ENCODE data around the gene PTPRA.

PTPRA gene

GRCh38 chr20:3080939-3081388 is 207.7 kb downstream of the PTPRA start:
- H3K9ac ChIP-seq (ENCODE audit: low read depth, low read length): no peak overlapping the region
- 0 out of 2 replicates have a peak, but pooled peaks cover 5% of the 10 kb centered on the region for H3K4me1 ChIP-seq (ENCODE audit: control insufficient read depth, insufficient read depth, low read length)
- peaks cover 51% of the 10 kb centered on the region for H3K27me3 ChIP-seq (ENCODE audit: control insufficient read depth, insufficient read depth, low read length)
- no peaks in the 10 kb centered on the region for H3K36me3 ChIP-seq (ENCODE audit: control insufficient read depth, insufficient read depth, low read length)
- H3K9me3 ChIP-seq (ENCODE audit: control insufficient read depth, insufficient read depth, low read length): no peaks in the 10 kb centered on the region
- H3K27ac ChIP-seq (ENCODE audit: low read depth, low read length): no peak overlapping the region
- H3K4me3 ChIP-seq (ENCODE audit: low read depth, low read length): no peak overlapping the region

- peaks cover 51% of the 10 kb centered on the region for H3K27me3 ChIP-seq (ENCODE audit: control insufficient read depth, insufficient read depth, low read length)
- H3K4me1 ChIP-seq (ENCODE audit: control insufficient read depth, insufficient read depth, low read length): 0 out of 2 replicates have a peak, but pooled peaks cover 5% of the 10 kb centered on the region
- no peak overlapping the region for H3K4me3 ChIP-seq (ENCODE audit: low read depth, low read length)
Observed at GRCh38 chr20:3081641-3082040, 208.4 kb downstream of the PTPRA start.

GRCh38 chr20:3082306-3082951 is 209.1 kb downstream of the PTPRA start:
- H3K4me1 ChIP-seq (ENCODE audit: control insufficient read depth, insufficient read depth, low read length): 0 out of 2 replicates have a peak, but pooled peaks cover 5% of the 10 kb centered on the region
- peak overlapping the region; percentile 53; the same call in 1 of the 2 replicates for H3K4me3 ChIP-seq (ENCODE audit: low read depth, low read length)
- no peaks in the 10 kb centered on the region for H3K9me3 ChIP-seq (ENCODE audit: control insufficient read depth, insufficient read depth, low read length)
- H3K9ac ChIP-seq (ENCODE audit: low read depth, low read length): no peak overlapping the region
- H3K27me3 ChIP-seq (ENCODE audit: control insufficient read depth, insufficient read depth, low read length): peaks cover 51% of the 10 kb centered on the region
- H3K36me3 ChIP-seq (ENCODE audit: control insufficient read depth, insufficient read depth, low read length): no peaks in the 10 kb centered on the region
- no peak overlapping the region for H3K27ac ChIP-seq (ENCODE audit: low read depth, low read length)

More at GRCh38 chr20:3081641-3082040, 208.4 kb downstream of the PTPRA start:
- H3K9me3 ChIP-seq (ENCODE audit: control insufficient read depth, insufficient read depth, low read length): no peaks in the 10 kb centered on the region
- H3K27ac ChIP-seq (ENCODE audit: low read depth, low read length): no peak overlapping the region
- no peaks in the 10 kb centered on the region for H3K36me3 ChIP-seq (ENCODE audit: control insufficient read depth, insufficient read depth, low read length)
- no peak overlapping the region for H3K9ac ChIP-seq (ENCODE audit: low read depth, low read length)

- Histone ChIP-seq H3K4me1 (ENCODE audit: control insufficient read depth, insufficient read depth, low read length) (0 out of 2 replicates have a peak, but pooled peaks cover 5% of the 10 kb centered on the region), H3K9ac (ENCODE audit: low read depth, low read length) (no peak overlapping the region), H3K4me3 (ENCODE audit: low read depth, low read length) (peak overlapping the region; percentile 55), H3K27me3 (ENCODE audit: control insufficient read depth, insufficient read depth, low read length) (peaks cover 51% of the 10 kb centered on the region), H3K27ac (ENCODE audit: low read depth, low read length) (no peak overlapping the region), H3K36me3 (ENCODE audit: control insufficient read depth, insufficient read depth, low read length) (no peaks in the 10 kb centered on the region), H3K9me3 (ENCODE audit: control insufficient read depth, insufficient read depth, low read length) (no peaks in the 10 kb centered on the region)
Observed at GRCh38 chr20:3082955-3083952, 210.0 kb downstream of the PTPRA start.

GRCh38 chr20:3084283-3084985 is 211.2 kb downstream of the PTPRA start, which contains the start of gene AVP:
Gene AVP, minus strand, starts transcription at chr20:3084724. Its CDS starts 50 bp downstream, at chr20:3084674.
- H3K4me3 ChIP-seq (ENCODE audit: low read depth, low read length): peak within 1 kb of the TSS; percentile 55; the same call in 1 of the 2 replicates
- H3K27ac ChIP-seq (ENCODE audit: low read depth, low read length): no peak within 1 kb of the TSS
- no peaks in the 10 kb centered on the region for H3K36me3 ChIP-seq (ENCODE audit: control insufficient read depth, insufficient read depth, low read length)
- H3K9ac ChIP-seq (ENCODE audit: low read depth, low read length): no peak within 1 kb of the TSS
- peaks cover 51% of the 10 kb centered on the region for H3K27me3 ChIP-seq (ENCODE audit: control insufficient read depth, insufficient read depth, low read length)
- H3K9me3 ChIP-seq (ENCODE audit: control insufficient read depth, insufficient read depth, low read length): no peaks in the 10 kb centered on the region
- 0 out of 2 replicates have a peak, but pooled peaks cover 5% of the 10 kb centered on the region for H3K4me1 ChIP-seq (ENCODE audit: control insufficient read depth, insufficient read depth, low read length)

GRCh38 chr20:3084986-3085360 is 211.7 kb downstream of the PTPRA start:
- Histone ChIP-seq H3K27ac (ENCODE audit: low read depth, low read length) (no peak overlapping the region), H3K9me3 (ENCODE audit: control insufficient read depth, insufficient read depth, low read length) (no peaks in the 10 kb centered on the region), H3K4me3 (ENCODE audit: low read depth, low read length) (no peak overlapping the region), H3K4me1 (ENCODE audit: control insufficient read depth, insufficient read depth, low read length) (0 out of 2 replicates have a peak, but pooled peaks cover 5% of the 10 kb centered on the region), H3K27me3 (ENCODE audit: control insufficient read depth, insufficient read depth, low read length) (peaks cover 51% of the 10 kb centered on the region), H3K36me3 (ENCODE audit: control insufficient read depth, insufficient read depth, low read length) (no peaks in the 10 kb centered on the region), H3K9ac (ENCODE audit: low read depth, low read length) (no peak overlapping the region)

- H3K27me3 ChIP-seq (ENCODE audit: control insufficient read depth, insufficient read depth, low read length): peaks cover 45% of the 10 kb centered on the region
- H3K36me3 ChIP-seq (ENCODE audit: control insufficient read depth, insufficient read depth, low read length): no peaks in the 10 kb centered on the region
Observed at GRCh38 chr20:3085571-3086072, 212.3 kb downstream of the PTPRA start.

GRCh38 chr20:3088031-3088430 is 214.8 kb downstream of the PTPRA start:
- Histone ChIP-seq H3K4me3 (ENCODE audit: low read depth, low read length) (no peak overlapping the region), H3K27me3 (ENCODE audit: control insufficient read depth, insufficient read depth, low read length) (peaks cover 36% of the 10 kb centered on the region), H3K9ac (ENCODE audit: low read depth, low read length) (no peak overlapping the region)

More at GRCh38 chr20:3085571-3086072, 212.3 kb downstream of the PTPRA start:
- Histone ChIP-seq H3K4me1 (ENCODE audit: control insufficient read depth, insufficient read depth, low read length) (0 out of 2 replicates have a peak, but pooled peaks cover 5% of the 10 kb centered on the region), H3K27ac (ENCODE audit: low read depth, low read length) (no peak overlapping the region), H3K9me3 (ENCODE audit: control insufficient read depth, insufficient read depth, low read length) (no peaks in the 10 kb centered on the region), H3K4me3 (ENCODE audit: low read depth, low read length) (no peak overlapping the region), H3K9ac (ENCODE audit: low read depth, low read length) (no peak overlapping the region)

More at GRCh38 chr20:3088031-3088430, 214.8 kb downstream of the PTPRA start:
- Histone ChIP-seq H3K4me1 (ENCODE audit: control insufficient read depth, insufficient read depth, low read length) (0 out of 2 replicates have a peak, but pooled peaks cover 5% of the 10 kb centered on the region), H3K27ac (ENCODE audit: low read depth, low read length) (no peak overlapping the region), H3K9me3 (ENCODE audit: control insufficient read depth, insufficient read depth, low read length) (no peaks in the 10 kb centered on the region), H3K36me3 (ENCODE audit: control insufficient read depth, insufficient read depth, low read length) (no peaks in the 10 kb centered on the region)
